ENCODE results near the gene OR10D3.

Gene OR10D3

GRCh38 chr11:124211321-124211720 is 28.2 kb downstream of the OR10D3 start:
- no peak overlapping the region for H2AFZ ChIP-seq (ENCODE audit: low read depth, low read length)
- no peak for TF ChIP-seq EZH2 (IDR thresholded peaks at IDR 0.05; ENCODE audit: borderline replicate concordance, low read depth, low read length, severe bottlenecking)
- TF ChIP-seq, protein P1, sequence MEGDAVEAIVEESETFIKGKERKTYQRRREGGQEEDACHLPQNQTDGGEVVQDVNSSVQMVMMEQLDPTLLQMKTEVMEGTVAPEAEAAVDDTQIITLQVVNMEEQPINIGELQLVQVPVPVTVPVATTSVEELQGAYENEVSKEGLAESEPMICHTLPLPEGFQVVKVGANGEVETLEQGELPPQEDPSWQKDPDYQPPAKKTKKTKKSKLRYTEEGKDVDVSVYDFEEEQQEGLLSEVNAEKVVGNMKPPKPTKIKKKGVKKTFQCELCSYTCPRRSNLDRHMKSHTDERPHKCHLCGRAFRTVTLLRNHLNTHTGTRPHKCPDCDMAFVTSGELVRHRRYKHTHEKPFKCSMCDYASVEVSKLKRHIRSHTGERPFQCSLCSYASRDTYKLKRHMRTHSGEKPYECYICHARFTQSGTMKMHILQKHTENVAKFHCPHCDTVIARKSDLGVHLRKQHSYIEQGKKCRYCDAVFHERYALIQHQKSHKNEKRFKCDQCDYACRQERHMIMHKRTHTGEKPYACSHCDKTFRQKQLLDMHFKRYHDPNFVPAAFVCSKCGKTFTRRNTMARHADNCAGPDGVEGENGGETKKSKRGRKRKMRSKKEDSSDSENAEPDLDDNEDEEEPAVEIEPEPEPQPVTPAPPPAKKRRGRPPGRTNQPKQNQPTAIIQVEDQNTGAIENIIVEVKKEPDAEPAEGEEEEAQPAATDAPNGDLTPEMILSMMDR (IDR thresholded peaks at IDR 0.05; ENCODE audit: borderline replicate concordance, extremely low read depth, low read length, poor library complexity, severe bottlenecking) = no peak
- peaks cover 2% of the 10 kb centered on the region for H3K27me3 ChIP-seq (ENCODE audit: insufficient read depth, low read length, poor library complexity)
- DNase-seq (no peak), ATAC-seq (ENCODE audit: insufficient read depth, low read depth) (no peak)
- H3K4me1 ChIP-seq (ENCODE audit: insufficient read depth, low read length) = no peaks in the 10 kb centered on the region
- H3K27ac ChIP-seq (ENCODE audit: low read length) = no peak overlapping the region
- no peaks in the 10 kb centered on the region for H3K79me2 ChIP-seq (ENCODE audit: insufficient read depth, low read length)
- no peaks in the 10 kb centered on the region for H4K20me1 ChIP-seq (ENCODE audit: insufficient read depth, low read length)
- no peaks in the 10 kb centered on the region for H3K9me3 ChIP-seq (ENCODE audit: insufficient read depth, low read length, severe bottlenecking)
- H3K4me2 ChIP-seq (ENCODE audit: insufficient read depth, low read length) = no peak overlapping the region
- H3K36me3 ChIP-seq (ENCODE audit: insufficient read depth, low read length) = no peaks in the 10 kb centered on the region
- H3K4me3 ChIP-seq (ENCODE audit: low read depth in 1 of 2, low read length in 2 of 2) = no peak overlapping the region
- no peak overlapping the region for H3K9ac ChIP-seq (ENCODE audit: low read depth, low read length)

- TF ChIP-seq EZH2 (IDR thresholded peaks at IDR 0.05; ENCODE audit: borderline replicate concordance, low read depth, low read length, severe bottlenecking) = no peak
- TF ChIP-seq, protein P1 (IDR thresholded peaks at IDR 0.05; ENCODE audit: borderline replicate concordance, extremely low read depth, low read length, poor library complexity, severe bottlenecking) = no peak
Measured at GRCh38 chr11:124214027-124214426, 30.9 kb downstream of the OR10D3 start.

GRCh38 chr11:124219126-124219525 is 36.0 kb downstream of the OR10D3 start:
- ATAC-seq (ENCODE audit: insufficient read depth, low read depth) = no peak
- no peak overlapping the region for H3K4me3 ChIP-seq (ENCODE audit: low read depth in 1 of 2, low read length in 2 of 2)

More at GRCh38 chr11:124214027-124214426, 30.9 kb downstream of the OR10D3 start:
- no peaks in the 10 kb centered on the region for H3K4me1 ChIP-seq (ENCODE audit: insufficient read depth, low read length)
- no peaks in the 10 kb centered on the region for H3K36me3 ChIP-seq (ENCODE audit: insufficient read depth, low read length)
- no peak overlapping the region for H3K9ac ChIP-seq (ENCODE audit: low read depth, low read length)
- no peak for ATAC-seq (ENCODE audit: insufficient read depth, low read depth)
- H2AFZ ChIP-seq (ENCODE audit: low read depth, low read length) = no peak overlapping the region
- no peaks in the 10 kb centered on the region for H3K9me3 ChIP-seq (ENCODE audit: insufficient read depth, low read length, severe bottlenecking)
- H3K4me2 ChIP-seq (ENCODE audit: insufficient read depth, low read length) = no peak overlapping the region
- H3K79me2 ChIP-seq (ENCODE audit: insufficient read depth, low read length) = no peaks in the 10 kb centered on the region
- DNase-seq = no peak
- no peak overlapping the region for H3K4me3 ChIP-seq (ENCODE audit: low read depth in 1 of 2, low read length in 2 of 2)
- H3K27ac ChIP-seq (ENCODE audit: low read length) = no peak overlapping the region
- H4K20me1 ChIP-seq (ENCODE audit: insufficient read depth, low read length) = no peaks in the 10 kb centered on the region
- peaks cover 2% of the 10 kb centered on the region for H3K27me3 ChIP-seq (ENCODE audit: insufficient read depth, low read length, poor library complexity)

More at GRCh38 chr11:124219126-124219525, 36.0 kb downstream of the OR10D3 start:
- Histone ChIP-seq H3K79me2 (ENCODE audit: insufficient read depth, low read length) (no peaks in the 10 kb centered on the region), H3K4me2 (ENCODE audit: insufficient read depth, low read length) (no peak overlapping the region), H4K20me1 (ENCODE audit: insufficient read depth, low read length) (no peaks in the 10 kb centered on the region), H3K36me3 (ENCODE audit: insufficient read depth, low read length) (no peaks in the 10 kb centered on the region), H2AFZ (ENCODE audit: low read depth, low read length) (no peak overlapping the region), H3K9ac (ENCODE audit: low read depth, low read length) (no peak overlapping the region), H3K9me3 (ENCODE audit: insufficient read depth, low read length, severe bottlenecking) (no peaks in the 10 kb centered on the region), H3K4me1 (ENCODE audit: insufficient read depth, low read length) (no peaks in the 10 kb centered on the region), H3K27me3 (ENCODE audit: insufficient read depth, low read length, poor library complexity) (no peaks in the 10 kb centered on the region), H3K27ac (ENCODE audit: low read length) (no peak overlapping the region)
- DNase-seq = no peak
- TF ChIP-seq EZH2 (IDR thresholded peaks at IDR 0.05; ENCODE audit: borderline replicate concordance, low read depth, low read length, severe bottlenecking) = no peak
- TF ChIP-seq, protein P1 (IDR thresholded peaks at IDR 0.05; ENCODE audit: borderline replicate concordance, extremely low read depth, low read length, poor library complexity, severe bottlenecking) = no peak

All from DND-41 (cell line).